Endothelial cell of umbilical vein (primary cell): ENCODE data around the gene TULP1. TPM values are rescaled to one million over a fixed set of nuclear protein-coding genes. Genes with fewer than 3 reads are reported as not detected.

Experiments
- BruUV-seq: library from RNA; stranded (reverse); fragments of 400-500 nt; replicated peaks from 2 replicates; lab custom pipeline; 2021; lab: Mats Ljungman, UMichigan
- CTCF ChIA-PET: fragments of 300-600, 350-600 bp; sonication (Branson Sonifier 250); formaldehyde crosslinking; loops from one replicate; lab custom pipeline; 2021; ENCODE audit warnings: antibody characterized with exemption, inconsistent platforms; lab: Charles Lee
- POLR2A ChIA-PET: fragments of 300-600, 350-600 bp; sonication (Branson Sonifier 250); formaldehyde crosslinking; loops from one replicate; lab custom pipeline; 2021; ENCODE audit warnings: antibody characterized with exemption, inconsistent platforms; lab: Charles Lee
- DNase-seq: peaks from one replicate; pipeline ENCODE4 v3.0.0-alpha.2; 2011; ENCODE audit warnings: low read depth, low spot score
- FAIRE-seq: peaks from 2 replicates; lab custom pipeline; 2011; peaks lifted over from hg19 to GRCh38; lab: Jason Lieb, UNC
- H2AFZ ChIP-seq: 2 replicates; pipeline ENCODE4 v1.6.0; 2012; ENCODE audit warnings: low read depth, low read length, control low read depth, inconsistent platforms
- H3K27ac ChIP-seq: 2 replicates; pipeline ENCODE4 v1.5.1; 2011; ENCODE audit warnings: low read depth, mild to moderate bottlenecking, control low read depth, low read length, moderate library complexity; ENCODE audit not compliant: insufficient read depth
- H3K27me3 ChIP-seq, 2 experiments: 2 replicates each; pipeline versions ENCODE4 v1.6.0 to v1.6.1; 2011; ENCODE audit warnings: low read length in 2 of 2, mixed read lengths in 1 of 2; ENCODE audit not compliant: control insufficient read depth in 2 of 2, insufficient read depth in 2 of 2
- H3K36me3 ChIP-seq, 2 experiments: 2 replicates in 1 of 2; 3 replicates in 1 of 2; pipeline ENCODE4 v1.5.1; 2011; ENCODE audit warnings: low read length in 2 of 2, mild to moderate bottlenecking in 1 of 2, moderate library complexity in 1 of 2; ENCODE audit not compliant: control insufficient read depth in 2 of 2, insufficient read depth in 2 of 2; ENCODE audit errors: extremely low read depth in 1 of 2
- H3K4me1 ChIP-seq: 3 replicates; pipeline ENCODE4 v1.5.1; 2011; ENCODE audit warnings: mild to moderate bottlenecking, low read length; ENCODE audit not compliant: control insufficient read depth, insufficient read depth; ENCODE audit errors: extremely low read depth
- H3K4me2 ChIP-seq: 2 replicates; pipeline ENCODE4 v1.6.1; 2011; ENCODE audit warnings: low read length, control low read depth, mixed read lengths; ENCODE audit not compliant: insufficient read depth
- H3K4me3 ChIP-seq, 3 experiments: fragments of 200-600 bp in 1 of 3; sonication (generic), shearing (Covaris generic) in 1 of 3; replicated peaks in 1 of 3; 2 replicates each; pipeline ENCODE4 v1.5.1; 2011 to 2016; ENCODE audit warnings: control low read depth in 3 of 3, low read length in 3 of 3, mild to moderate bottlenecking in 2 of 3, inconsistent platforms in 1 of 3, low read depth in 1 of 3, moderate library complexity in 1 of 3; ENCODE audit not compliant: insufficient read depth in 1 of 3
- H3K79me2 ChIP-seq: 2 replicates; pipeline ENCODE4 v1.6.0; 2012; ENCODE audit warnings: low read length, inconsistent platforms; ENCODE audit not compliant: control insufficient read depth, insufficient read depth
- H3K9ac ChIP-seq: replicated peaks from 2 replicates; pipeline ENCODE3; 2011; ENCODE audit warnings: low read length, control low read depth; ENCODE audit not compliant: insufficient read depth; ENCODE audit errors: extremely low read depth
- H3K9me1 ChIP-seq: replicated peaks from 3 replicates; pipeline ENCODE4 v1.6.0; 2011; ENCODE audit warnings: mild to moderate bottlenecking, low read length; ENCODE audit not compliant: control insufficient read depth, insufficient read depth; ENCODE audit errors: extremely low read depth
- H3K9me3 ChIP-seq: replicated peaks from 2 replicates; pipeline ENCODE4 v1.5.1; 2012; ENCODE audit warnings: low read length, inconsistent platforms; ENCODE audit not compliant: control insufficient read depth, insufficient read depth
- H4K20me1 ChIP-seq: replicated peaks from 2 replicates; pipeline ENCODE3; 2011; ENCODE audit warnings: mild to moderate bottlenecking, low read length; ENCODE audit not compliant: control insufficient read depth, insufficient read depth; ENCODE audit errors: extremely low read depth
- CTCF ChIP-seq, 2 donors: IDR thresholded peaks; 1 replicate in 1 of 2; 2 replicates in 1 of 2; pipeline ENCODE4 v1.5.1; 2011; ENCODE audit warnings: low read length in 2 of 2, mild to moderate bottlenecking in 2 of 2, moderate library complexity in 2 of 2, control low read depth in 1 of 2, inconsistent platforms in 1 of 2, low read depth in 1 of 2; ENCODE audit not compliant: insufficient read depth in 1 of 2; ENCODE audit errors: extremely low read depth in 1 of 2
- EZH2 ChIP-seq: IDR thresholded peaks from 2 replicates; pipeline ENCODE4 v1.6.1; 2012; ENCODE audit warnings: borderline replicate concordance, low read depth, mild to moderate bottlenecking, moderate library complexity, low read length, inconsistent platforms; ENCODE audit not compliant: severe bottlenecking
- FOS ChIP-seq: IDR thresholded peaks from 2 replicates; pipeline ENCODE4 v1.6.1; 2011; ENCODE audit warnings: mild to moderate bottlenecking, low read length, moderate library complexity, borderline replicate concordance; ENCODE audit not compliant: insufficient read depth
- GATA2 ChIP-seq: IDR thresholded peaks from 2 replicates; pipeline ENCODE4 v1.7.0; 2011; ENCODE audit warnings: low read depth, mild to moderate bottlenecking, moderate library complexity, mixed read lengths, low read length; ENCODE audit not compliant: insufficient read length, insufficient read depth
- JUN ChIP-seq: IDR thresholded peaks from 2 replicates; pipeline ENCODE4 v1.6.1; 2011; ENCODE audit warnings: borderline replicate concordance, low read depth; ENCODE audit not compliant: insufficient read length, insufficient read depth
- MAX ChIP-seq: IDR thresholded peaks from 2 replicates; pipeline ENCODE4 v1.6.1; 2011; ENCODE audit not compliant: insufficient read depth, insufficient read length
- MYC ChIP-seq: IDR thresholded peaks from one replicate; pipeline ENCODE4 v1.6.1; 2011; ENCODE audit warnings: mild to moderate bottlenecking, low read depth, low read length
- POLR2A ChIP-seq: IDR thresholded peaks from 2 replicates; pipeline ENCODE4 v1.6.1; 2012; ENCODE audit warnings: low read depth, mild to moderate bottlenecking, control low read depth, low read length
- POLR2AphosphoS5 ChIP-seq: IDR thresholded peaks from 2 replicates; pipeline ENCODE4 v1.6.1; 2012; ENCODE audit warnings: low read depth, mild to moderate bottlenecking, control low read depth, low read length, moderate library complexity; ENCODE audit not compliant: insufficient read depth
- dilution Hi-C: fragments of 300-500 bp; cut with MboI; formaldehyde crosslinking; loops from one replicate; pipeline ENCODE4 v1.15.0; 2019; ENCODE audit warnings: low sequenced_read_pairs; ENCODE audit not compliant: extremely low pct_ligation_motif_present
- intact Hi-C: fragments of 100-400 bp; cut with micrococcal nuclease; formaldehyde crosslinking; loops from one replicate; pipeline ENCODE4 v1.10.0; 2022
- polyA plus RNA-seq, 4 experiments: library from polyadenylated mRNA; depleted of rRNA in 3 of 4; stranded (reverse) in 3 of 4; unstranded in 1 of 4; fragments of >200 nt; gene quantifications; 2 replicates each; pipeline versions ENCODE4 v1.2.1 to v1.2.3, GENCODE V29; 2011 to 2012; ENCODE audit warnings: missing spikeins in 1 of 4
- total RNA-seq: library from RNA; stranded (reverse); gene quantifications from 2 replicates; pipeline ENCODE4 v1.2.3, GENCODE V29; 2021

TULP1 gene
- total and polyA plus RNA-seq, 2 donors (not counting 3 experiments of a cell fraction or from before 2014, with no cell fraction given) = not detected

DNA sequence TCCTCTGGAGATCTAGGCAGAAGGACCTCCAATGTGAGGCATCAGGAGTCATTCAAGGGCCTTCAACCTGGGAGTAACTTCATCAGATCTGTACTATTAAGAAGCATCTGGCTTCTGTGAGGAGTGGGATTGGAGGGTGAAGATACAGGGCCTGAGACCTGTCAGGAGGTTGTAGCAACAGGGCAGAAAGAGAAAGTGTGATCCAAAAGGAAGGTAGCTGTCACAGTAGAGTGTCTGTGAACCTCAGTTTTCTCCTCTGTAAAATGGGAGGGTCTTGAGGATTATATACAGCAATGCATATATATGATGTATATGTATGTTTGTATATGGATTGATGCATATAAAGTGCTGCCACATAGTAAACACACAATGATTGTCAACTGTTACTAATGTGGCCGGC, 47.0 kb downstream of the TULP1 start:
- no TSS peak for BruUV-seq
- dilution Hi-C loops = no loop called here

More for the DNA sequence above, 47.0 kb downstream of the TULP1 start:
- TF ChIP-seq FOS (no peak), GATA2 (no peak), JUN (no peak), POLR2A (no peak), POLR2AphosphoS5 (no peak), MAX (no peak), CTCF (IDR thresholded peaks at IDR 0.05; ENCODE audit: extremely low read depth in 1 of 2, insufficient read depth in 1 of 2, low read depth in 1 of 2, low read length in 2 of 2) (no peak), EZH2 (no peak), MYC (no peak)
- no peak overlapping the region for H2AFZ ChIP-seq
- H3K4me3 ChIP-seq = no peak overlapping the region
- H3K4me1 ChIP-seq = peaks cover 18% of the 10 kb centered on the region
- ChIA-PET CTCF (interaction anchor here (0.8 to 2.3 kb wide), 7 partner anchors 10 to 271 kb away, joined by 3 to 11 read pairs (median 4); partner anchors contain the start of genes ARMC12 and PPARD), POLR2A (interaction anchor here (0.6 kb wide), 1 partner anchor 191 kb away, joined by 3 read pairs; no protein-coding TSS in a partner anchor)
- no peaks in the 10 kb centered on the region for H3K27me3 ChIP-seq
- H3K9ac ChIP-seq = no peak overlapping the region
- no peak overlapping the region for H3K4me2 ChIP-seq
- DNase-seq = no peak
- peaks cover 5% of the 10 kb centered on the region for H4K20me1 ChIP-seq
- H3K27ac ChIP-seq = no peak overlapping the region
- H3K79me2 ChIP-seq = peaks cover 24% of the 10 kb centered on the region
- FAIRE-seq = no peak
- H3K9me1 ChIP-seq = no peaks in the 10 kb centered on the region
- intact Hi-C loops = no loop called here
- no peaks in the 10 kb centered on the region for H3K9me3 ChIP-seq
- peaks cover 3 to 9% of the 10 kb centered on the region in 2 experiments for H3K36me3 ChIP-seq
